NB4 (cell line): ENCODE measurements around the gene CELSR1.

Source experiments
- POLR2A ChIP-seq: IDR thresholded peaks from 2 replicates; pipeline ENCODE4 v1.6.1; 2011; ENCODE audit warnings: mild to moderate bottlenecking; ENCODE audit not compliant: insufficient read length; ENCODE audit errors: extremely low read depth
- TF ChIP-seq, protein P1 (sequence below): IDR thresholded peaks from one replicate; pipeline ENCODE4 v1.5.1; 2012; ENCODE audit warnings: low read depth, low read length

DNA sequence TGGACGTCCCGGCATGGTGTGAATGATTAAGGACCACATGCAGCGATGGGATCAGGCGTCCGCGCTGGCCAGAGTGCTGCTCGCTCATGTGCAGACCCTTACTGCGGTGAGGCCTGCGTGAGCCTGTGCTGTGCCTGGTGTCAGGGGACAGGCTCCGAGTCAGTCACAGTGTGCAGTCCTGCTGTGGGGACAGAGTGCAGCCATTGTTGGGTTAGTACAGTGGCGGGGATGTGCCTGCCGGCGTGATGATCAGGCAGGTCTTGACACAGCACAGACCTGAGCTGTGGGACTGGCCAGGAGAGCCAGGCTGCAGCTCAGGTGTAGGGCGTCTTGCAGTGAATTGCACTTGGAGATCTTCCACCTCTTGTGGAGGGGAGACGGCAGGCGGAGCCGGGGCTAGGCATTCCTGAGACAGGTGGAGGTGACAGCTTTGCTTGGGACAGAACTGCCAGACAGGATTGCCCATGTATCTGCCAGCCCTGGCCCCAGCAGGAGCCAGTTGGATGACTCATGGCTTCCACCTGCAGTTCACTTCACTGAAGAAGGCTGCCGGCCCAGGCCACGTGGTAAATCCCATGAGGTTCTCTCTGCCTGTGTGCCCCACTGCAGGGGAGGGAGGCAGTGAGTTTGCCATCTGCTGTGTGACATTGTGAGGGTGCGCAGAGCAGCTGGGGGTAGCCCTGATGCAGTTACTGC is 184.6 kb downstream of the CELSR1 start:
- TF ChIP-seq POLR2A, result no peak
- TF ChIP-seq, protein P1, sequence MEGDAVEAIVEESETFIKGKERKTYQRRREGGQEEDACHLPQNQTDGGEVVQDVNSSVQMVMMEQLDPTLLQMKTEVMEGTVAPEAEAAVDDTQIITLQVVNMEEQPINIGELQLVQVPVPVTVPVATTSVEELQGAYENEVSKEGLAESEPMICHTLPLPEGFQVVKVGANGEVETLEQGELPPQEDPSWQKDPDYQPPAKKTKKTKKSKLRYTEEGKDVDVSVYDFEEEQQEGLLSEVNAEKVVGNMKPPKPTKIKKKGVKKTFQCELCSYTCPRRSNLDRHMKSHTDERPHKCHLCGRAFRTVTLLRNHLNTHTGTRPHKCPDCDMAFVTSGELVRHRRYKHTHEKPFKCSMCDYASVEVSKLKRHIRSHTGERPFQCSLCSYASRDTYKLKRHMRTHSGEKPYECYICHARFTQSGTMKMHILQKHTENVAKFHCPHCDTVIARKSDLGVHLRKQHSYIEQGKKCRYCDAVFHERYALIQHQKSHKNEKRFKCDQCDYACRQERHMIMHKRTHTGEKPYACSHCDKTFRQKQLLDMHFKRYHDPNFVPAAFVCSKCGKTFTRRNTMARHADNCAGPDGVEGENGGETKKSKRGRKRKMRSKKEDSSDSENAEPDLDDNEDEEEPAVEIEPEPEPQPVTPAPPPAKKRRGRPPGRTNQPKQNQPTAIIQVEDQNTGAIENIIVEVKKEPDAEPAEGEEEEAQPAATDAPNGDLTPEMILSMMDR, result no peak
